A549 (cell line): ENCODE measurements around the gene MEGF6. TPM values are rescaled to one million over a fixed set of nuclear protein-coding genes. Genes with fewer than 3 reads are reported as not detected.

Experiments used
- ATAC-seq, 2 experiments: fragments of 200-7000 bp in 1 of 2; fragments of >200 bp in 1 of 2; cut with Nextera tagmentation in 1 of 2; cut with Tn5 transposase in 1 of 2; 3 replicates each; pipeline versions ENCODE4 v1.8.0 to v1.9.1; 2018 to 2020; ENCODE audit warnings: mild to moderate bottlenecking in 1 of 2, moderate library complexity in 1 of 2
- CTCF ChIA-PET: fragments of 300-600 bp; sonication (Branson Sonifier 250); formaldehyde crosslinking; extraction: SDS; loops from one replicate; lab custom pipeline; 2021; ENCODE audit warnings: antibody characterized with exemption, inconsistent platforms; lab: Yijun Ruan, JAX
- POLR2A ChIA-PET: fragments of 350-600 bp; formaldehyde crosslinking; extraction: SDS; loops from one replicate; lab custom pipeline; 2021; ENCODE audit warnings: antibody characterized with exemption, inconsistent platforms; lab: Yijun Ruan, JAX
- DNase-seq, 2 experiments: peaks; one replicate each; pipeline versions ENCODE4 v3.0.0 to v3.0.0-alpha.2; 2011 to 2016; ENCODE audit warnings: low read depth in 1 of 2, low spot score in 1 of 2
- FAIRE-seq: peaks from 2 replicates; lab custom pipeline; 2011; peaks lifted over from hg19 to GRCh38; lab: Jason Lieb, UNC
- H3K27ac ChIP-seq, 2 experiments: fragments of >200 bp; sonication (Bioruptor Twin); formaldehyde crosslinking; 3 replicates each; pipeline ENCODE4 v1.5.1; 2016 to 2017
- H3K4me1 ChIP-seq: fragments of >200 bp; sonication (Bioruptor Twin); formaldehyde crosslinking; 3 replicates; pipeline ENCODE4 v1.6.1; 2016
- H3K4me2 ChIP-seq: fragments of >200 bp; sonication (Bioruptor Twin); formaldehyde crosslinking; 3 replicates; pipeline ENCODE4 v1.6.1; 2016
- H3K4me3 ChIP-seq: fragments of >200 bp; sonication (Bioruptor Twin); formaldehyde crosslinking; 3 replicates; pipeline ENCODE4 v1.5.1; 2016
- H3K9me3 ChIP-seq: fragments of >200 bp; sonication (Bioruptor Twin); formaldehyde crosslinking; 3 replicates; pipeline ENCODE4 v1.6.1; 2016
- BHLHE40 ChIP-seq: IDR thresholded peaks from 2 replicates; pipeline ENCODE4 v1.6.1; 2012; ENCODE audit warnings: low read depth, low read length, inconsistent platforms
- CHD4 ChIP-seq: fragments of 200-600 bp; sonication (generic); IDR thresholded peaks from 2 replicates; pipeline ENCODE4 v1.6.1; 2016; ENCODE audit warnings: antibody characterized with exemption, mild to moderate bottlenecking, borderline replicate concordance
- EHF ChIP-seq: fragments of 250-450 bp; sonication (Bioruptor Pico); IDR thresholded peaks from 2 replicates; pipeline ENCODE4 v1.5.0; 2020; ENCODE audit warnings: mild to moderate bottlenecking
- EHMT2 ChIP-seq: fragments of 200-600 bp; sonication (generic); IDR thresholded peaks from 2 replicates; pipeline ENCODE4 v1.6.1; 2016; ENCODE audit warnings: antibody characterized with exemption, low read depth, mild to moderate bottlenecking, moderate library complexity
- ESRRA ChIP-seq: fragments of 150-350 bp; IDR thresholded peaks from 2 replicates; pipeline ENCODE4 v1.6.1; 2014; ENCODE audit warnings: mild to moderate bottlenecking, low read length, borderline replicate concordance
- FOSL2 ChIP-seq, 2 experiments: fragments of 450-650 bp in 1 of 2; fragments of >200 bp in 1 of 2; sonication (Bioruptor Twin) in 1 of 2; formaldehyde crosslinking; IDR thresholded peaks; 2 replicates each; pipeline versions ENCODE4 v1.5.0 to v1.6.1; 2016 to 2020; ENCODE audit warnings: mild to moderate bottlenecking in 1 of 2, moderate library complexity in 1 of 2
- HOXA7 ChIP-seq: fragments of 250-450 bp; sonication (Bioruptor Pico); IDR thresholded peaks from 2 replicates; pipeline ENCODE4 v1.5.0; 2020; ENCODE audit warnings: mild to moderate bottlenecking, moderate library complexity
- HOXB13 ChIP-seq: fragments of 250-450 bp; sonication (Bioruptor Pico); IDR thresholded peaks from 2 replicates; pipeline ENCODE4 v1.5.0; 2020; ENCODE audit warnings: low read depth, mild to moderate bottlenecking, moderate library complexity
- MAFK ChIP-seq: fragments of 450-650 bp; IDR thresholded peaks from 2 replicates; pipeline ENCODE4 v1.6.1; 2014; ENCODE audit not compliant: partially characterized antibody
- MAZ ChIP-seq: fragments of 150-350 bp; IDR thresholded peaks from 2 replicates; pipeline ENCODE4 v1.6.1; 2014; ENCODE audit warnings: antibody characterized with exemption, low read depth, low read length, borderline replicate concordance
- RAD21 ChIP-seq, 2 experiments: fragments of >200 bp in 1 of 2; sonication (Bioruptor Twin) in 1 of 2; formaldehyde crosslinking in 1 of 2; IDR thresholded peaks in 1 of 2; conservative IDR thresholded peaks in 1 of 2; 2 replicates in 1 of 2; 3 replicates in 1 of 2; pipeline ENCODE4 v1.6.1; 2012 to 2018; ENCODE audit warnings: inconsistent platforms in 1 of 2
- RARB ChIP-seq: fragments of 250-450 bp; sonication (Bioruptor Pico); IDR thresholded peaks from 2 replicates; pipeline ENCODE4 v1.8.0; 2021; ENCODE audit warnings: mild to moderate bottlenecking, moderate library complexity
- RCOR1 ChIP-seq: fragments of 150-350 bp; IDR thresholded peaks from 2 replicates; pipeline ENCODE4 v1.6.1; 2014; ENCODE audit warnings: antibody characterized with exemption, low read length, low read depth
- TP53 ChIP-seq: fragments of 250-450 bp; sonication (Bioruptor Pico); IDR thresholded peaks from 2 replicates; pipeline ENCODE4 v1.5.0; 2021; ENCODE audit warnings: mild to moderate bottlenecking, moderate library complexity
- ZC3H11A ChIP-seq: fragments of 450-650 bp; IDR thresholded peaks from 2 replicates; pipeline ENCODE4 v1.6.1; 2014; ENCODE audit warnings: antibody characterized with exemption, mild to moderate bottlenecking
- ZFP36 ChIP-seq: fragments of 450-650 bp; IDR thresholded peaks from 2 replicates; pipeline ENCODE4 v1.6.1; 2014; ENCODE audit warnings: borderline replicate concordance; ENCODE audit not compliant: partially characterized antibody
- WGBS: methylation state at CpG from one replicate; pipeline ENCODE4 v1.1.6; 2017; ENCODE audit errors: missing lambda C conversion rate; 5-methylcytosine and 5-hydroxymethylcytosine counted together
- polyA plus RNA-seq, 4 experiments: library from polyadenylated mRNA; depleted of rRNA in 3 of 4; stranded (reverse); fragments of >200 nt; fragmentation: RNase III in 1 of 4; extraction: RNeasy Plus Mini Kit Qiagen cat#74134 plus additional on column Dnase treatment in 1 of 4; gene quantifications; 2 replicates in 3 of 4; 3 replicates in 1 of 4; pipeline ENCODE4 v1.2.3, GENCODE V29; 2011 to 2017
- TF ChIP-seq, protein P1 (sequence below): fragments of >200 bp; sonication (Bioruptor Twin); formaldehyde crosslinking; IDR thresholded peaks from 3 replicates; pipeline ENCODE4 v1.5.1; 2016
- TF ChIP-seq, protein P2 (sequence below): IDR thresholded peaks from 2 replicates; pipeline ENCODE4 v1.6.1; 2012
- TF ChIP-seq, protein P3 (sequence below): fragments of 450-650 bp; IDR thresholded peaks from 2 replicates; pipeline ENCODE4 v1.6.1; 2014; ENCODE audit warnings: antibody characterized with exemption
- TF ChIP-seq, protein P4 (sequence below): IDR thresholded peaks from 2 replicates; pipeline ENCODE4 v1.6.1; 2012; ENCODE audit warnings: low read depth, borderline replicate concordance
- TF ChIP-seq, protein P5 (sequence below): fragments of 150-350 bp; IDR thresholded peaks from 2 replicates; pipeline ENCODE4 v1.6.1; 2014; ENCODE audit warnings: low read depth, mild to moderate bottlenecking, low read length

MEGF6 gene
- polyA plus RNA-seq, 2 of the 4 experiments (the other 2 are of a cell fraction), result 0.66 to 13.7 TPM

DNA sequence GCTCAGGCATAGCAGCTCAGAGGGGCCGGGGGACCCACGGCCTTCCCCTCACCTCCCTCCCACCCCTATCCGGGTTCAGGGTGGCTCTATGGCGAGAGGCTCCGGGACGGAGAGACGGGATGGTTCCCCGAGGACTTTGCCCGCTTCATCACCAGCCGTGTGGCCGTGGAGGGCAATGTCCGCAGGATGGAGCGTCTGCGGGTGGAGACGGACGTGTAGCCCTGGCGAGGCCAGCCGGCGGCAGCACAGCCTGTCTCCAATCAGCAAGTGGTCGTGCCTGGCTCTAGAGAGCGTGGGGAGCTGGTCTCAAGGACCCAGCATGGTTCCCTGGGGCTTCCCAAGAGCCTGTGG, 131.0 kb downstream of the MEGF6 start:
- DNase-seq, result no peak
- CTCF ChIA-PET, result interaction anchor here (1.7 to 9.5 kb wide), 3 partner anchors 8 to 139 kb away, joined by 6 to 77 read pairs (median 8); no protein-coding TSS in a partner anchor
- TF ChIP-seq MAFK (no peak), FOSL2 (IDR thresholded peaks at IDR 0.05) (no peak), FOSL2 (CRISPR knock-in tag; IDR thresholded peaks at IDR 0.05) (no peak), ESRRA (no peak), RAD21 (conservative IDR thresholded peaks at IDR 0.05 in 1 of 2, IDR thresholded peaks at IDR 0.05 in 1 of 2) (no peak), EHMT2 (no peak), CHD4 (no peak), EHF (CRISPR knock-in tag) (no peak), TP53 (no peak)
- TF ChIP-seq, protein P1, sequence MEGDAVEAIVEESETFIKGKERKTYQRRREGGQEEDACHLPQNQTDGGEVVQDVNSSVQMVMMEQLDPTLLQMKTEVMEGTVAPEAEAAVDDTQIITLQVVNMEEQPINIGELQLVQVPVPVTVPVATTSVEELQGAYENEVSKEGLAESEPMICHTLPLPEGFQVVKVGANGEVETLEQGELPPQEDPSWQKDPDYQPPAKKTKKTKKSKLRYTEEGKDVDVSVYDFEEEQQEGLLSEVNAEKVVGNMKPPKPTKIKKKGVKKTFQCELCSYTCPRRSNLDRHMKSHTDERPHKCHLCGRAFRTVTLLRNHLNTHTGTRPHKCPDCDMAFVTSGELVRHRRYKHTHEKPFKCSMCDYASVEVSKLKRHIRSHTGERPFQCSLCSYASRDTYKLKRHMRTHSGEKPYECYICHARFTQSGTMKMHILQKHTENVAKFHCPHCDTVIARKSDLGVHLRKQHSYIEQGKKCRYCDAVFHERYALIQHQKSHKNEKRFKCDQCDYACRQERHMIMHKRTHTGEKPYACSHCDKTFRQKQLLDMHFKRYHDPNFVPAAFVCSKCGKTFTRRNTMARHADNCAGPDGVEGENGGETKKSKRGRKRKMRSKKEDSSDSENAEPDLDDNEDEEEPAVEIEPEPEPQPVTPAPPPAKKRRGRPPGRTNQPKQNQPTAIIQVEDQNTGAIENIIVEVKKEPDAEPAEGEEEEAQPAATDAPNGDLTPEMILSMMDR, result no peak
- H3K27ac ChIP-seq, result no peak overlapping the region
- H3K4me2 ChIP-seq, result no peak overlapping the region
- POLR2A ChIA-PET, result no interaction called here
- no peak for FAIRE-seq
- H3K4me1 ChIP-seq, result peaks cover 16% of the 10 kb centered on the region
- no peak for ATAC-seq
- H3K4me3 ChIP-seq, result no peak overlapping the region
- no peaks in the 10 kb centered on the region for H3K9me3 ChIP-seq
- WGBS, result 86% methylated on average over 15 of the region's 21 CpGs

DNA sequence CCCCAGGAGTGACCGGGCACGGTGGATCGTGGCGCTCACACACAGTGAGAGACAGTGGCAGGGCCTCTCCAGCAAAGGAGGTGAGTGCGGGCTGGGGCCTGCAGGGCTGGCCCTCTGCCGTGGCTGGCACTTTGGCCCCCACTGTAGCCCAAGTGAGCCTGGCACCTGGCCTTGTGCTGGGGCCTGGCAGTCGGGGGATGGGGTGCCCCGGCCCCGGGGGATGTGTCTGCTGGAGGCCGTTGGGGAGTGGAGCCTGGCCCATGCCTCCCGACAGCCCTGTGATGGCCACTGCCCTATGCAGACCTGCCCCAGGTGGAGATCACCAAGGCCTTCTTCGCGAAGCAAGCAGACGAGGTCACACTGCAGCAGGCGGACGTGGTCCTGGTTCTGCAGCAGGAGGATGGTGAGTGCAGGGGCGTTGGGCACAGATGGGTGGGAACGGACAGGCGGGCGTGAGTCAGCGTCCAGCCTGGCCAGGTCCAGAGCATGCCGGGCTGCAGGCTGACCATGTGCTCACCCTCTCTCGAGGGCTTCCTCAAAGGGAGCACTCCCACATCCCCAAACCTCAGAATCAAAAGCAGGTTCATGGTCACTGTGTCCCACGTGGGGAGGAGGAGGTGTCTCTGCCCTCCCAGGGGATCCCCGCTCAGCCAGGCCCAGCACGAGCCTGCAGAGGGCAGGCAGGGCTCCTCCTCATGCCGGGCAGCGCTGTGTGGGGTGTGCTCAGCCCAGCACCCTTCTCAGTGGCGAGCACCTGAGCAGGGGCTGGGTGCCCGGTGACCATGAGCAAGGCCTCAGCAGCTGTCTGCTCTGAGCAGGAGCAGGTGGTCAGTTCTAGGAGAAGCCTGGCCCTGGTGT, 131.6 kb downstream of the MEGF6 start:
- Histone ChIP-seq H3K9me3 (no peaks in the 10 kb centered on the region), H3K4me1 (peaks cover 16% of the 10 kb centered on the region), H3K27ac (no peak overlapping the region), H3K4me3 (no peak overlapping the region), H3K4me2 (no peak overlapping the region)
- no peak for TF ChIP-seq RCOR1
- TF ChIP-seq, protein P2, sequence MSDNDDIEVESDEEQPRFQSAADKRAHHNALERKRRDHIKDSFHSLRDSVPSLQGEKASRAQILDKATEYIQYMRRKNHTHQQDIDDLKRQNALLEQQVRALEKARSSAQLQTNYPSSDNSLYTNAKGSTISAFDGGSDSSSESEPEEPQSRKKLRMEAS, result peak; percentile 57; the same call in 1 of the 2 replicates
- FAIRE-seq (no peak), ATAC-seq (0 out of 6 replicates have a peak, but pooled peaks of 1 of the 2 experiments have one; percentile 1), DNase-seq (no peak)
- CTCF ChIA-PET, result interaction anchor here (2.0 to 9.5 kb wide), 3 partner anchors 11 to 27 kb away, joined by 6 to 77 read pairs (median 9); no protein-coding TSS in a partner anchor
- WGBS, result 93% methylated on average over 12 of the region's 30 CpGs
- POLR2A ChIA-PET, result no interaction called here

DNA sequence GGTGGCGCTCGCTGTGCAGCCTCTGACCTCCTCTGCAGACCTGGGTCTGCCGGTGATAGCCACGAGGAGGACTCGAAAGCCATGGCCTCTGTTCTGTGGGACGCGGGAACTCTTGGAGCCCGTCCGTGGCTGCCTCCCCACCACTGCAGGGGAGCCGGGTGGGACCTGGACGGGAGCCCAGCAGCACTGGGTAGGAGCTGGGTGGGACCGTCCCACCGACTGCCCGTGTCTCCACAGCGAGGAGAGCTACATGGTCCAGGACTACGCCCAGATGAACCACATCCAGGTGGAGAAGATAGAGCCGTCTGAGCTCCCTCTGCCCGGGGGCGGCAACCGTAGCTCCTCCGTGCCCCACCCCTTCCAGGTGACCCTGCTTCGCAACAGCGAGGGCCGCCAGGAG, 133.1 kb downstream of the MEGF6 start:
- ATAC-seq (no peak), FAIRE-seq (no peak), DNase-seq (no peak)
- no peak overlapping the region for H3K4me2 ChIP-seq
- no peak for TF ChIP-seq CHD4
- TF ChIP-seq, protein P3, sequence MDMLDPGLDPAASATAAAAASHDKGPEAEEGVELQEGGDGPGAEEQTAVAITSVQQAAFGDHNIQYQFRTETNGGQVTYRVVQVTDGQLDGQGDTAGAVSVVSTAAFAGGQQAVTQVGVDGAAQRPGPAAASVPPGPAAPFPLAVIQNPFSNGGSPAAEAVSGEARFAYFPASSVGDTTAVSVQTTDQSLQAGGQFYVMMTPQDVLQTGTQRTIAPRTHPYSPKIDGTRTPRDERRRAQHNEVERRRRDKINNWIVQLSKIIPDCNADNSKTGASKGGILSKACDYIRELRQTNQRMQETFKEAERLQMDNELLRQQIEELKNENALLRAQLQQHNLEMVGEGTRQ, result no peak
- no peak for TF ChIP-seq HOXA7 (CRISPR knock-in tag)
- TF ChIP-seq, protein P4, sequence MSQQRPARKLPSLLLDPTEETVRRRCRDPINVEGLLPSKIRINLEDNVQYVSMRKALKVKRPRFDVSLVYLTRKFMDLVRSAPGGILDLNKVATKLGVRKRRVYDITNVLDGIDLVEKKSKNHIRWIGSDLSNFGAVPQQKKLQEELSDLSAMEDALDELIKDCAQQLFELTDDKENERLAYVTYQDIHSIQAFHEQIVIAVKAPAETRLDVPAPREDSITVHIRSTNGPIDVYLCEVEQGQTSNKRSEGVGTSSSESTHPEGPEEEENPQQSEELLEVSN, result no peak
- no peak for TF ChIP-seq ZFP36
- TF ChIP-seq HOXB13, result no peak
- TF ChIP-seq BHLHE40, result no peak
- TF ChIP-seq, protein P5, sequence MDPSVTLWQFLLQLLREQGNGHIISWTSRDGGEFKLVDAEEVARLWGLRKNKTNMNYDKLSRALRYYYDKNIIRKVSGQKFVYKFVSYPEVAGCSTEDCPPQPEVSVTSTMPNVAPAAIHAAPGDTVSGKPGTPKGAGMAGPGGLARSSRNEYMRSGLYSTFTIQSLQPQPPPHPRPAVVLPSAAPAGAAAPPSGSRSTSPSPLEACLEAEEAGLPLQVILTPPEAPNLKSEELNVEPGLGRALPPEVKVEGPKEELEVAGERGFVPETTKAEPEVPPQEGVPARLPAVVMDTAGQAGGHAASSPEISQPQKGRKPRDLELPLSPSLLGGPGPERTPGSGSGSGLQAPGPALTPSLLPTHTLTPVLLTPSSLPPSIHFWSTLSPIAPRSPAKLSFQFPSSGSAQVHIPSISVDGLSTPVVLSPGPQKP, result no peak
- no peak for TF ChIP-seq RARB (CRISPR knock-in tag)
- TF ChIP-seq ZC3H11A, result no peak
- no peak for TF ChIP-seq MAZ
- H3K4me1 ChIP-seq, result peaks cover 16% of the 10 kb centered on the region
- WGBS, result 76% methylated on average over 5 of the region's 24 CpGs
- CTCF ChIA-PET, result interaction anchor here (0.9 to 2.6 kb wide), 4 partner anchors 13 to 142 kb away, joined by 3 to 9 read pairs (median 4); no protein-coding TSS in a partner anchor
- H3K4me3 ChIP-seq, result no peak overlapping the region
- POLR2A ChIA-PET, result no interaction called here
- H3K27ac ChIP-seq, result no peak overlapping the region
- no peaks in the 10 kb centered on the region for H3K9me3 ChIP-seq
